H1 (cell line): ENCODE results near the gene OR51V1.

Experiments used
- BACH1 ChIP-seq: IDR thresholded peaks from 2 replicates; pipeline ENCODE4 v1.6.1; 2012; ENCODE audit warnings: low read length, improper control_type of control experiment
- JUN ChIP-seq: IDR thresholded peaks from 2 replicates; pipeline ENCODE4 v1.6.1; 2011; ENCODE audit warnings: low read depth, mild to moderate bottlenecking, improper control_type of control experiment, low read length
- POLR2A ChIP-seq, 2 experiments: IDR thresholded peaks; 1 replicate in 1 of 2; 2 replicates in 1 of 2; pipeline ENCODE4 v1.6.1; 2011; ENCODE audit warnings: low read depth in 2 of 2, low read length in 2 of 2, mild to moderate bottlenecking in 2 of 2; ENCODE audit errors: control extremely low read depth in 1 of 2
- RAD21 ChIP-seq, 2 experiments: IDR thresholded peaks in 1 of 2; conservative IDR thresholded peaks in 1 of 2; 2 replicates each; pipeline ENCODE4 v1.6.1; 2011; ENCODE audit warnings: low read depth in 2 of 2, low read length in 2 of 2, improper control_type of control experiment in 1 of 2, inconsistent platforms in 1 of 2, mild to moderate bottlenecking in 1 of 2, moderate library complexity in 1 of 2
- SP1 ChIP-seq: IDR thresholded peaks from 2 replicates; pipeline ENCODE4 v1.6.1; 2011; ENCODE audit warnings: low read depth, low read length
- TF ChIP-seq, protein P1 (sequence below), 3 experiments: IDR thresholded peaks; 1 replicate in 2 of 3; 2 replicates in 1 of 3; pipeline versions ENCODE4 v1.5.1 to v1.6.1; 2011; ENCODE audit warnings: low read length in 3 of 3, mild to moderate bottlenecking in 3 of 3, inconsistent platforms in 2 of 3, low read depth in 1 of 3, moderate library complexity in 1 of 3; ENCODE audit not compliant: insufficient read depth in 1 of 3; ENCODE audit errors: control extremely low read depth in 1 of 3

DNA sequence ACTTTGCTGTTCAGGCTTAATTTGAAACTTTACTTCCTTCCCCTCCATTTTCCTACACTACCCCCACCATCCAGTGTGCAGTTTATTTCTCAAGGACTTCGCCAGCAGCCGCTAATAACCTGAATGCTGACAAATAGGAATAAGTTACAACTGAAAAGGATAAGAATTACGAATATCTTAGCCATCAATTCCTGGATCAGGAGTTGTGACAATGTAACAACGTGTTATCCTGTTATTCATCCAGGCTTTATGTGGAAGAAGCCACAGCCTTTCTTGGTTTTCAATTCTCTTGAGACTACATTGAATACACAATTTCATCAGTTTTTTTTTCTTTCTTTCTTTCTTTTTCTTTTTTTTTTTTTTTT is 43.3 kb upstream of the OR51V1 start:
- no peak for TF ChIP-seq POLR2A (IDR thresholded peaks at IDR 0.05; ENCODE audit: control extremely low read depth in 1 of 2, low read depth in 2 of 2, low read length in 2 of 2)
- TF ChIP-seq SP1 = no peak
- TF ChIP-seq JUN = no peak
- TF ChIP-seq, protein P1, sequence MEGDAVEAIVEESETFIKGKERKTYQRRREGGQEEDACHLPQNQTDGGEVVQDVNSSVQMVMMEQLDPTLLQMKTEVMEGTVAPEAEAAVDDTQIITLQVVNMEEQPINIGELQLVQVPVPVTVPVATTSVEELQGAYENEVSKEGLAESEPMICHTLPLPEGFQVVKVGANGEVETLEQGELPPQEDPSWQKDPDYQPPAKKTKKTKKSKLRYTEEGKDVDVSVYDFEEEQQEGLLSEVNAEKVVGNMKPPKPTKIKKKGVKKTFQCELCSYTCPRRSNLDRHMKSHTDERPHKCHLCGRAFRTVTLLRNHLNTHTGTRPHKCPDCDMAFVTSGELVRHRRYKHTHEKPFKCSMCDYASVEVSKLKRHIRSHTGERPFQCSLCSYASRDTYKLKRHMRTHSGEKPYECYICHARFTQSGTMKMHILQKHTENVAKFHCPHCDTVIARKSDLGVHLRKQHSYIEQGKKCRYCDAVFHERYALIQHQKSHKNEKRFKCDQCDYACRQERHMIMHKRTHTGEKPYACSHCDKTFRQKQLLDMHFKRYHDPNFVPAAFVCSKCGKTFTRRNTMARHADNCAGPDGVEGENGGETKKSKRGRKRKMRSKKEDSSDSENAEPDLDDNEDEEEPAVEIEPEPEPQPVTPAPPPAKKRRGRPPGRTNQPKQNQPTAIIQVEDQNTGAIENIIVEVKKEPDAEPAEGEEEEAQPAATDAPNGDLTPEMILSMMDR (IDR thresholded peaks at IDR 0.05; ENCODE audit: control extremely low read depth in 1 of 3, insufficient read depth in 1 of 3, low read depth in 1 of 3, low read length in 3 of 3) = no peak
- TF ChIP-seq BACH1 = no peak
- TF ChIP-seq RAD21 (IDR thresholded peaks at IDR 0.05 in 1 of 2, conservative IDR thresholded peaks at IDR 0.05 in 1 of 2; ENCODE audit: low read depth in 2 of 2, low read length in 2 of 2) = no peak
